Adrenal gland (tissue), 5 donors: ENCODE results near the gene PSORS1C1.

Experiments
- CTCF ChIP-seq, 6 experiments: fragments of 450-650 bp in 4 of 6; fragments of 200-600 bp in 2 of 6; sonication (generic) in 1 of 6; IDR thresholded peaks; 1 replicate in 5 of 6; 2 replicates in 1 of 6; pipeline versions ENCODE4 v1.5.1 to v1.8.0; 2016 to 2021; ENCODE audit warnings: antibody characterized with exemption in 6 of 6, mild to moderate bottlenecking in 2 of 6, moderate library complexity in 1 of 6
- POLR2A ChIP-seq, 2 donors: fragments of 450-650 bp; IDR thresholded peaks; one replicate each; pipeline ENCODE4 v1.6.1; 2017; ENCODE audit warnings: antibody characterized with exemption in 2 of 2, mild to moderate bottlenecking in 2 of 2, moderate library complexity in 1 of 2
- donor health status: DM: no; HTN: no; CAD: no.

- TF ChIP-seq POLR2A (IDR thresholded peaks at IDR 0.05) (no peak), CTCF (IDR thresholded peaks at IDR 0.05) (no peak)
Observed at GRCh38 chr6:31125586-31126363, 11.2 kb downstream of the PSORS1C1 start.
